Hair follicle dermal papilla cell (primary cell): Measurements from ENCODE around the gene KIF20A. TPM values are rescaled to one million over a fixed set of nuclear protein-coding genes. Genes with fewer than 3 reads are reported as not detected.

Source experiments
- total RNA-seq: library from RNA; depleted of rRNA; stranded (reverse); fragments of >200 nt; gene quantifications from 2 replicates; pipeline ENCODE4 v1.2.3, GENCODE V29; 2012

Gene KIF20A
- total RNA-seq, result 8.3 and 16.3 TPM in 2 replicates

DNA sequence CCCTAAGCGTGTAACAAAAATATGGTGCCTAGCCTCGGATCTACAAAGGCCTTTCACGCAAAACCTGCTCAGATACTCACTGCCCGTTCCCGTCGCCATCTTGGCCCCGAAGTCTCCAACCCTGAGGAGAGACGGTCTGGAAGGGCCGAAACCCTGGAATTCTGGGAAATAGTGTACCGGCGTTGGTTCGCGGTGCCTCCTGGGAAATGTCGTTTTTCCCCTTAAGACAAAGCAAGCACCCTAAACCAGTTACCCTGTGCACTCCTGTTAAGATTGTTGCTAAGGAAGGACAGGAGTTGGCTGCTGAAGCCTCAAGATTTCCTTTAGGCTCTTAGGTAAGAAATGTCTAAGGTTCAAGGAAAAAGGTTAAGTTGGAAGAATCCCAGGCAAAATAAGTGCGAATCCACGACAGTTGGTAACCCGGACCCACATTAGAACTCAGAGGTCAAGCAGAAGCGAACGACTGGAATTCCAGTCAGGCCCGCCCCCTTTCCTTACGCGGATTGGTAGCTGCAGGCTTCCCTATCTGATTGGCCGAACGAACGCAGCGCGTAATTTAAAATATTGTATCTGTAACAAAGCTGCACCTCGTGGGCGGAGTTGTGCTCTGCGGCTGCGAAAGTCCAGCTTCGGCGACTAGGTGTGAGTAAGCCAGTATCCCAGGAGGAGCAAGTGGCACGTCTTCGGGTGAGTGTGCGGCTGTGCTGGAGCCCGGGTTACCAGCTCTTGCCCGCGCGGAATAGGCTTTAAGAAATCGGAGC, at the start of gene KIF20A, which contains the start of gene BRD8:
Gene KIF20A (plus strand): TSS at position 597 of the 761 bp plus-strand sequence. CDS start 569 bp downstream, outside the sequence.
Gene BRD8 (minus strand): TSS at position 115 of the 761 bp plus-strand sequence. CDS start 16 bp downstream, at position 99.

DNA sequence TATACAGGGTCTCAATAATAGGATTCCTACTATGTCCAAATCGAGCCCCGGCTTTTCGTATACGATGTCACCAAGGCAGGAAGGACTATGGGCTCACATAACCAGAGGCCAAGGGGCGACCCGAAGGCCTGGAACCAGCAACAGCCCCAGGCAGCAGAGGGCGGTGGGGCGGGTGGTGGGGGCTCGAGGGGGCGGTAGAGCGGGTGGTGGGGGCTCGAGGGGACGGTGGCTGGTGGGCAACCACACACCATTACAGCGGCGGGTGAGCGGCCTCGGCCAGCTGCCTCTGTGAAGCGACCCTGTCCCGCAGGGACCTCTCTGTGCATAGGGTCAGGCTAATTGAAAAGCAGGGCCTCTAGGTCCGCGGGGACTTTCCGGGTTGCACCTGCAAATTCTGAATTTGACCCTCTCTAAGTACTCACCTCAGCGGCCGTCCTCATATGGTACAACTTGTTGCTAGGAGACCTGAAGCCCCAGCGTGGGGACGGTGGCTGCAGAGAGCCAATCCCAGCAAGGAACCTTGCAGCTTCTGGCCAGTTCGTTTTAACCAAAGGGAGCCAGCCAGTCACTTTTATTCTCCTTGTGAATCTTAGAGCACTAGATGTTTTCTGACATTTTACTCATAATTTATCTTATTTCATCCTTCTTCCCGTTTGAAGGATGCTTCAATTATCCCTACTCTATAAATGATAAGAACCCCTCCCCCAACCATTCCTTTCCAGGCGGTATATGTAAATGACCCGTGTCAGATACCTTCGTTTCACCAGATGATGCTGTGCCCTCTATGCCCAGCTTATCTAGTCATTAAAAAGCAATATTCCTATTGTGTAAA, 39.7 kb upstream of the KIF20A start, which contains the start of gene NME5:
Gene NME5 (minus strand): TSS at position 480 of the 832 bp plus-strand sequence. CDS start 648 bp downstream, outside the sequence.

DNA sequence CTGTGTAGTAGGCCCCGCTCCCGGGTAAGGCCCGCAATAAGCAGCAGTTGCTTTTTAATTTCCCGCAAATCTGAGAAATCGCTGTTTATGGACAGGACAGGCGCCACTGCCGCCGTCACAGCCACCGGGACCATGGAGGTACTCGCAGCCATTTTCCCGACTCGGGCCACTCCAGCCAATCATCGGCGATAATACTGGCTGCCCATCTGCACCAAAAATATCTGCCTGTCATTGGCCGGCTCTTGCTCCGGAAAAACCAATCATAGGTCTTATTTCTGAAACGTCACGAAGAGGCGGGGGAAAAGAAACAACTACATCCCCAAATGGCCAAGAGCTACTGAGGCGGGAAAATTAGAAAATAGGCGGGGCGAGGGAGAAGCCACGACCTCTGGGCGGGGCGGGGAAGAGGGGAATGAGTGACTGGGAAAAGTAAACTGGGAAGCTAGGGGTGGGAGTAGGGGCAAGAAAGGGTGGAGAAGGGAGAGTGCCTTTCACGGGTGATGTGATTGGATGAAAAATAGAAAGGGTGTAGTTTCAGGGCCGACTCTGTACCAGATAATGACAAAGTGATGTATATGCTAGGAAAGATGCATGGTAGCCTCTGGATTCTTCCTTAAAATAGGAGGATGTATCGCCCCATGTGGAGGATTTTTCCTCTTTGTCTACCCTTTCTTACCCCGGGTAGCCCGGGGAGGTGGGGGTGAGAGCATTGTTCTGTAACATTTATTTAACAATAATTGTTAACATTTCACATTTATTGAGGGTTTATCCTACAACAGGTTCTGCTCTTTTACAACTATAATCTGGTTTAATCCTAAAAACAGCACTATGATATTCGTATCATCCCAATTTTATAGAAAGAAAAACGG, 34.5 kb downstream of the KIF20A start, which contains the start of gene CDC23:
Gene CDC23 (minus strand): TSS at position 163 of the 869 bp plus-strand sequence. CDS start 11 bp downstream, at position 152.

Other genes with a start within 250 kb of the KIF20A start
- 36.2 and 40.7 TPM in 2 replicates for gene FAM13B, start 146.0 kb upstream of the KIF20A start, total RNA-seq
- gene WNT8A, start 95.1 kb upstream of the KIF20A start, total RNA-seq, result not detected in 2 replicates
- 1.7 and 1.8 TPM in 2 replicates for gene NME5, start 39.7 kb upstream of the KIF20A start, total RNA-seq
- 29.0 and 42.4 TPM in 2 replicates for gene BRD8, start 482 bp upstream of the KIF20A start, total RNA-seq
- gene CDC23, start 34.2 kb downstream of the KIF20A start, total RNA-seq, result 28.2 and 31.0 TPM in 2 replicates
- not detected in 2 replicates for gene GFRA3, start 95.5 kb downstream of the KIF20A start, total RNA-seq
- 0.65 and 1.3 TPM in 2 replicates for gene CDC25C, start 152.7 kb downstream of the KIF20A start, total RNA-seq
- gene FAM53C, start 159.2 kb downstream of the KIF20A start, total RNA-seq, result 37.0 and 46.6 TPM in 2 replicates
- 55.5 and 60.2 TPM in 2 replicates for gene KDM3B, start 173.6 kb downstream of the KIF20A start, total RNA-seq